GM12872 (cell line): ENCODE measurements around the gene WNT7A.

ENCODE experiments used
- TF ChIP-seq, protein P1 (sequence below): IDR thresholded peaks from 3 replicates; pipeline ENCODE4 v1.5.1; 2011; ENCODE audit warnings: low read depth, mild to moderate bottlenecking, low read length, moderate library complexity; ENCODE audit not compliant: insufficient read depth

Gene WNT7A

DNA sequence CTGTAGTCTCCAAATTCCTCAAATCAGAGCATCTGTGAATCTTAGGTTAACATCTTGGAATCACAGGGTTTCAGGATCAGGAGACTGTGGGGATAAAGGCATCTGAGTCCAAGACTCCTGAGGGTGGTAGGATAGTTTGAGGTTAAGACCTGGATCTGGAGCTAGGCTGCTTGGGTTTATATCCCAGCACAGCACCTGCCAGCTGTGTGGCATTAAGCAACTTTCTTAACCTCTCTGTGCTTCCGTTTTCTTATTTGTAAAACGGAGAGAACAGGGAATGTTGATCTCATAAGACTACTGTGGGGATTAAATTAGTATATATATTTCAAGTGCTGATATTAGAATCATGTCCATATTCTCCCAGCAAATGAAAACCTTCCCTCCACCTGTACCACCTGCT lies 33.6 kb downstream of the WNT7A start:
- TF ChIP-seq, protein P1, sequence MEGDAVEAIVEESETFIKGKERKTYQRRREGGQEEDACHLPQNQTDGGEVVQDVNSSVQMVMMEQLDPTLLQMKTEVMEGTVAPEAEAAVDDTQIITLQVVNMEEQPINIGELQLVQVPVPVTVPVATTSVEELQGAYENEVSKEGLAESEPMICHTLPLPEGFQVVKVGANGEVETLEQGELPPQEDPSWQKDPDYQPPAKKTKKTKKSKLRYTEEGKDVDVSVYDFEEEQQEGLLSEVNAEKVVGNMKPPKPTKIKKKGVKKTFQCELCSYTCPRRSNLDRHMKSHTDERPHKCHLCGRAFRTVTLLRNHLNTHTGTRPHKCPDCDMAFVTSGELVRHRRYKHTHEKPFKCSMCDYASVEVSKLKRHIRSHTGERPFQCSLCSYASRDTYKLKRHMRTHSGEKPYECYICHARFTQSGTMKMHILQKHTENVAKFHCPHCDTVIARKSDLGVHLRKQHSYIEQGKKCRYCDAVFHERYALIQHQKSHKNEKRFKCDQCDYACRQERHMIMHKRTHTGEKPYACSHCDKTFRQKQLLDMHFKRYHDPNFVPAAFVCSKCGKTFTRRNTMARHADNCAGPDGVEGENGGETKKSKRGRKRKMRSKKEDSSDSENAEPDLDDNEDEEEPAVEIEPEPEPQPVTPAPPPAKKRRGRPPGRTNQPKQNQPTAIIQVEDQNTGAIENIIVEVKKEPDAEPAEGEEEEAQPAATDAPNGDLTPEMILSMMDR, result no peak

- TF ChIP-seq, protein P1, result no peak
Measured at GRCh38 chr3:13845806-13846205, 34.1 kb downstream of the WNT7A start.

- TF ChIP-seq, protein P1, result no peak
Measured at GRCh38 chr3:13844911-13845310, 35.0 kb downstream of the WNT7A start.

DNA sequence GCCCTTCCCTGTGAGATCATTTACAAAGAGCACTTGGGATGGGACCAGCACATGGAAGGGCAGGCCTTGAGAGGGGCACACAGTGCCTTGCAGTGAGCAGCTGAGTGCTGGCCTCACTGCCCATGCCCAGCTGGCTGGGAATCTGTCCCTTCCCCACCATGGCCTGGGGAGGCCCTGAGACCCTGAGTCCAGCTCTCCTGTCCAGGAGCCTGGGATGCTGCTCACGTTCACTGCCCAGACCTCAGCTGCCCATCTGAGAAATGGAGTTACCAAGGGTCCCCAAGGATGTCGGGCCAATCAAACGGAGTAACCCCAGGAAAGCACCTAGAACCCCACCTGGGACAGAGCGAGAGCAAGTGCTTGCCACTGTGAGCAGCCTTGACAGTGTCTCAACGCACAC lies 35.6 kb downstream of the WNT7A start:
- TF ChIP-seq, protein P1, result no peak

DNA sequence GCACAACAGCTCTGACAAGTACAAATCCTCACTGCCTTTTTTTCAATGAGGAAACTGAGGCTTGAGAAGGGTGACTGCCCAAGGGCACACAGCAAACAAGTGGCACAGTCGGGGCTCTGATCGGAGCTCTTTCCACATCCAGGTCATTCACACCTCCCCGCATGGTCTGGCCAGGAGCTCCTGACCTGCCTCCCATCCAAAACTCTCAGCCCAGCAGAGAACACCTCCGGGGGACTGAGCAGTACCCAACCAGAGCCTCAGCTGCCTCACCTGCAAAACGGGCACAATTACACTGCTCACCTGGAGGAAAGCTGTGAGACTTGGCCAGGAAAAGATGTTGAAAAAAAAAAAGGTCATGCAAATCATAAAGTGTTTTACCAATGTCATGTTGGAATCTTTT lies 36.5 kb downstream of the WNT7A start:
- TF ChIP-seq, protein P1, result no peak

- TF ChIP-seq, protein P1, result no peak
Measured at GRCh38 chr3:13842226-13842625, 37.6 kb downstream of the WNT7A start.

DNA sequence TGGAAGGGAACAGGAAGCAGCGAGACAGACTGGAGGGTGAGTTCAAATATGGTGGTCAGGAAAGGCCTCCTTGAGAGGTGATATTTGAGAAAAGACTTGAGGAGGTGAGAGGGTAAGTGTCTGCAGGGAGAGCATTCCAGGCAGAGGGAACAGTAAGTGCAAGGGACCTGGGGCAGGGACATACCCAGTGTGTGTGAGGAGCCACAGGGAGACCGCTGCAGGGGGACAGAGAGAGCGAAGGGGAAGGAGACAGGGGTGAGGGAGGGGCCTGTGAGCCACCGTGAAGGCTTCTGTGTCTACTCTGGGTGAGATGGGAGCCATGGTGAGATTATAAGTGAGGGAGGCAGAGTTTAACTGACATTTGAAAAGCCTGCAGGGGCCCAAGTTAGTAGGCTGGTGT lies 38.0 kb downstream of the WNT7A start:
- TF ChIP-seq, protein P1, result no peak

DNA sequence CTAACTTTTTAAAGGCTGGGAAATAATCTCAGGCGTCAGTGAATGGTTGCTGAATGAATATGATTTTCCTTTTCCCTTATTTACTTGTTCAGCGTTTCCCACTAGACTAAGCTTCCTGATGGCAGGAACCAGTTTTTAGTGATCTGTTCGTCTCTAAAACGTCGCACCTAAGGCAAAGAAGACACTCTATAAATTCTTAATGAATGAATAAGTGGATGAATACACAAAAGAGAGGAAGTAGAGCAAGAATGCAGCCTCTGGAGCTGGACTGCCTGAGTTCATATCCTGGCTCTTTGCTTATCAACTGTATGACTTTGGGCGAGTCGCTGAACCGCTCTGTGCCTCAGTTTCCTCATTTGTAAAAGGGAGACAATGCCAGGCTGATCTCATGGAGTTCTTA lies 38.7 kb downstream of the WNT7A start:
- TF ChIP-seq, protein P1, result no peak
